ENCODE results near the gene ATXN1. TPM values are rescaled to one million over a fixed set of nuclear protein-coding genes. Genes with fewer than 3 reads are reported as not detected.
A peak's percentile ranks its signal among the peaks of the same experiment; 100 is the strongest.

ATXN1 gene
- total and polyA plus RNA-seq, 7 donors = 1.3 to 50.9 (median 21.6) TPM

DNA sequence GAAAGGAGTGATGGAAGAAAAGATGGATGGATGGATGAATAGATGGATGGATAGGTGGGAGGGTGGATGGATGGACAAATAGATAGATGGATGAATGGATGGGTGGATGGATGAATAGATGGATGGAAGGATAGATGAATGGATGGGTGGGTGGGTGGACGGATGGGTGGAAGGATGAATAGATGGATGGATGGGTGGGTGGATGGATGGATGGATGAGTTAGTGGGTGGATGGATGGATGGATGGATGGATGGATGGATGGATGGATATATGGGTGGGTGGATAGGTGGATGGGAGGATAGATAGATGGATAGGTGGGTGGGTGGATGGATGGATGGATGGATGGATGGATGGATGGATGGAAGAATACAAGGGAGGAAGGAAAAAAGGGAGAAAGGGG, 82.2 kb downstream of the ATXN1 start:
- WGBS, 3 donors = 96 to 100% (median 100%) methylated on average over 1 of the region's 1 CpG
- H3K27ac ChIP-seq = no peak overlapping the region
- intact Hi-C loops (cut with DNase I) = loop anchor here in 1 of 2 donors (10.0 kb wide), 1 partner anchor 344 kb away; no protein-coding TSS in a partner anchor
- H3K4me3 ChIP-seq = no peak overlapping the region
- H3K4me1 ChIP-seq = peaks cover 42% of the 10 kb centered on the region
- TF ChIP-seq, protein P1, sequence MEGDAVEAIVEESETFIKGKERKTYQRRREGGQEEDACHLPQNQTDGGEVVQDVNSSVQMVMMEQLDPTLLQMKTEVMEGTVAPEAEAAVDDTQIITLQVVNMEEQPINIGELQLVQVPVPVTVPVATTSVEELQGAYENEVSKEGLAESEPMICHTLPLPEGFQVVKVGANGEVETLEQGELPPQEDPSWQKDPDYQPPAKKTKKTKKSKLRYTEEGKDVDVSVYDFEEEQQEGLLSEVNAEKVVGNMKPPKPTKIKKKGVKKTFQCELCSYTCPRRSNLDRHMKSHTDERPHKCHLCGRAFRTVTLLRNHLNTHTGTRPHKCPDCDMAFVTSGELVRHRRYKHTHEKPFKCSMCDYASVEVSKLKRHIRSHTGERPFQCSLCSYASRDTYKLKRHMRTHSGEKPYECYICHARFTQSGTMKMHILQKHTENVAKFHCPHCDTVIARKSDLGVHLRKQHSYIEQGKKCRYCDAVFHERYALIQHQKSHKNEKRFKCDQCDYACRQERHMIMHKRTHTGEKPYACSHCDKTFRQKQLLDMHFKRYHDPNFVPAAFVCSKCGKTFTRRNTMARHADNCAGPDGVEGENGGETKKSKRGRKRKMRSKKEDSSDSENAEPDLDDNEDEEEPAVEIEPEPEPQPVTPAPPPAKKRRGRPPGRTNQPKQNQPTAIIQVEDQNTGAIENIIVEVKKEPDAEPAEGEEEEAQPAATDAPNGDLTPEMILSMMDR (IDR thresholded peaks at IDR 0.05) = no peak
- DNase-seq (no peak), ATAC-seq (no peak)
- H3K27me3 ChIP-seq (ENCODE audit: insufficient read depth in 3 of 3, low read length in 2 of 3) = no peaks in the 10 kb centered on the region
- H3K9me3 ChIP-seq = no peaks in the 10 kb centered on the region
- no peaks in the 10 kb centered on the region for H3K36me3 ChIP-seq (ENCODE audit: insufficient read depth in 1 of 2, low read depth in 1 of 2)

DNA sequence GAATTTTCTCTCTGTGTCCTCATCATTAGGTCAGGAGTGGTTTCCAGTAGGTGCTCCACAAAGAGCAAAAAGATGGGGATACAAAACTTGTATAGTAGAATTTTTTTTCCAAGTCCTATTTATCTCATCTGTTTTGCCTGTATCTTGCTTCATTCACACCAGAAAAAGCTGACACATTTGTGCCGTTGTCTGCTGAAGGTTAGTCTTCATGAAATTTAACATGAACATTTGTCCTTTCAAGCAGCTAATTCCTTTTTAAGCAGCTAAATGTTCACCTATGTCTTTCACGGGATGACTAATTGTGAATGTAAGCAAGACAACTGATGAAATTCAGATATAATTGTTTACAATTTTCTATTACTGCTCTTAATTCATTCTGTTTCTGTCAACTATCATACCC, 83.8 kb downstream of the ATXN1 start:
- WGBS, 3 donors = 53 to 72% (median 57%) methylated on average over 2 of the region's 2 CpGs
- H3K4me3 ChIP-seq = peak overlapping the region; percentile 9
- no peaks in the 10 kb centered on the region for H3K9me3 ChIP-seq
- H3K27ac ChIP-seq = peak overlapping the region; percentile 43
- DNase-seq = no peak
- no peaks in the 10 kb centered on the region for H3K27me3 ChIP-seq (ENCODE audit: insufficient read depth in 3 of 3, low read length in 2 of 3)
- no peaks in the 10 kb centered on the region for H3K36me3 ChIP-seq (ENCODE audit: insufficient read depth in 1 of 2, low read depth in 1 of 2)
- peaks cover 35% of the 10 kb centered on the region for H3K4me1 ChIP-seq
- ATAC-seq = no peak
- intact Hi-C loops (cut with DNase I) = loop anchor here in 1 of 2 donors (10.0 kb wide), 1 partner anchor 343 kb away; no protein-coding TSS in a partner anchor
- TF ChIP-seq, protein P1 (IDR thresholded peaks at IDR 0.05) = no peak

DNA sequence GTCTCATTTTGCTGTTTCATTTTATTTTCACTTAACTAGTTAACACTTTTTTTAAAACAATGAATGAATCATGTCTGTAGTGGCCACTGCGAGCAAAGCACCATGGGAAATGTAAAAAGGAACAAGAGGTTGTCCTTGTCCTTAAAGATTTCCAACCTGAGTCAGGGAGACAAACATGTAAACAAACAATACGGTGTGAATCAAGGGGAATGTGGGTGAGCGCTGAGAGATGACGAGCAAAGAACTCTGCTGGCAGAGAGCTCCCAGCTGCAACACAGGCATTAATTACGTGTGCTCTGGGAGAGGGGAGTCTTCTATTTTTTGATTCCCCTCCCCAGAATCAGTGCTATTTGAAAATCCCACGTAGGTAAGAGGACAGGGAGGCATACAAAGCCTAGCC, 84.3 kb downstream of the ATXN1 start:
- intact Hi-C loops (cut with DNase I) = loop anchor here in 1 of 2 donors (10.0 kb wide), 1 partner anchor 342 kb away; no protein-coding TSS in a partner anchor
- WGBS, 3 donors = 23 to 27% (median 24%) methylated on average over 6 of the region's 6 CpGs
- Histone ChIP-seq H3K4me3 (peak overlapping the region; percentile 9), H3K4me1 (peaks cover 30% of the 10 kb centered on the region), H3K36me3 (ENCODE audit: insufficient read depth in 1 of 2, low read depth in 1 of 2) (no peaks in the 10 kb centered on the region), H3K27ac (peak overlapping the region; percentile 43), H3K9me3 (no peaks in the 10 kb centered on the region), H3K27me3 (ENCODE audit: insufficient read depth in 3 of 3, low read length in 2 of 3) (no peaks in the 10 kb centered on the region)
- ATAC-seq = peak; percentile 28 to 76 (median 73)
- TF ChIP-seq, protein P1 (IDR thresholded peaks at IDR 0.05) = no peak
- peak in 1 of 2 donors; percentile 58 for DNase-seq

DNA sequence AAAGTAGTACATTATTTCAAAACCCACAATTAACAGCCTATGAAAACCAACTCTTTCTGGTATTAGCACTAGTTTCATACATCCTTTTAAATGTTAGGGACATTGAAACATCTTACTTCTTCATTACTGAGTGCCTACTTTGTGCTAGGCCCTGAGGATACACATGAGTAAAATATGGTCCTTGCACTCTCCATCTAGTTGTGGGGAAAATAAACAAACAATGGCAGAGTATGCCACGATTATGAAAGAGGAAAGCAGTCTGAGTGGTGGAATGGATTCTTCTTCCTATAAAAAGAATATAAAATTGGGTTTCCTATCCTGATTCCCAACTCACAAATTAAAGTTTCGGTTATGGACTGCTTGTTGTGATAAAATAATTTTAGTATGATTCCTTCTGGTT, 84.9 kb downstream of the ATXN1 start:
- Histone ChIP-seq H3K9me3 (no peaks in the 10 kb centered on the region), H3K27ac (peak overlapping the region; percentile 43), H3K4me1 (peaks cover 27% of the 10 kb centered on the region), H3K4me3 (no peak overlapping the region), H3K27me3 (ENCODE audit: insufficient read depth in 3 of 3, low read length in 2 of 3) (no peaks in the 10 kb centered on the region), H3K36me3 (ENCODE audit: insufficient read depth in 1 of 2, low read depth in 1 of 2) (no peaks in the 10 kb centered on the region)
- no peak for DNase-seq
- TF ChIP-seq, protein P1 (IDR thresholded peaks at IDR 0.05) = no peak
- WGBS, 3 donors = 68 to 76% (median 69%) methylated on average over 2 of the region's 2 CpGs
- ATAC-seq = no peak
- intact Hi-C loops (cut with DNase I) = loop anchor here in 1 of 2 donors (10.0 kb wide), 1 partner anchor 342 kb away; no protein-coding TSS in a partner anchor

All from psoas muscle (tissue), 8 donors.